WTC11 (cell line): ENCODE measurements around the gene RETN. TPM values are rescaled to one million over a fixed set of nuclear protein-coding genes. Genes with fewer than 3 reads are reported as not detected.

Source experiments
- ATAC-seq: fragments of 200-7000 bp; cut with Tn5 transposase; 2 replicates; pipeline ENCODE4 v1.10.0; 2021; ENCODE audit warnings: mild to moderate bottlenecking, moderate library complexity
- Bru-seq: library from RNA; stranded (reverse); fragments of 400-500 nt; gene quantifications from one replicate; lab custom pipeline; 2021; lab: Mats Ljungman, UMichigan
- CTCF ChIA-PET: fragments of 300-600 bp; sonication (Branson Sonifier 250); formaldehyde crosslinking; loops from one replicate; lab custom pipeline; 2021; ENCODE audit warnings: antibody characterized with exemption; lab: Charles Lee
- POLR2A ChIA-PET: fragments of 350-600 bp; sonication (Branson Sonifier 250); formaldehyde crosslinking; loops from one replicate; lab custom pipeline; 2021; ENCODE audit warnings: antibody characterized with exemption; lab: Charles Lee
- DNase-seq: peaks from one replicate; pipeline ENCODE4 v3.0.0; 2021; ENCODE audit warnings: low spot score
- H3K27ac Mint-ChIP-seq: 2 replicates; pipeline ENCODE4 v1.8.0; 2021; ENCODE audit warnings: mixed read lengths
- H3K27me3 Mint-ChIP-seq: 2 replicates; pipeline ENCODE4 v1.8.0; 2021; ENCODE audit warnings: low read depth, mild to moderate bottlenecking, moderate library complexity, mixed read lengths
- H3K36me3 Mint-ChIP-seq: 2 replicates; pipeline ENCODE4 v1.8.0; 2021; ENCODE audit warnings: mixed read lengths
- H3K4me1 Mint-ChIP-seq: 2 replicates; pipeline ENCODE4 v1.8.0; 2022; ENCODE audit warnings: mixed read lengths
- H3K4me3 Mint-ChIP-seq: 2 replicates; pipeline ENCODE4 v1.8.0; 2021; ENCODE audit warnings: mild to moderate bottlenecking, moderate library complexity, mixed read lengths
- H3K9me3 Mint-ChIP-seq: 2 replicates; pipeline ENCODE4 v1.8.0; 2021; ENCODE audit warnings: mixed read lengths
- AFF4 ChIP-seq: sonication (generic); formaldehyde crosslinking; IDR thresholded peaks from 2 replicates; pipeline ENCODE4 v1.8.1; 2023; ENCODE audit warnings: mild to moderate bottlenecking, missing genetic modification reagents, borderline replicate concordance
- ESRRA ChIP-seq: sonication (generic); formaldehyde crosslinking; IDR thresholded peaks from 2 replicates; pipeline ENCODE4 v1.8.1; 2022; ENCODE audit warnings: mild to moderate bottlenecking, missing genetic modification reagents, borderline replicate concordance
- ETV6 ChIP-seq: sonication (generic); formaldehyde crosslinking; IDR thresholded peaks from 2 replicates; pipeline ENCODE4 v1.8.1; 2022; ENCODE audit warnings: mild to moderate bottlenecking, missing genetic modification reagents
- FOXJ3 ChIP-seq: sonication (generic); formaldehyde crosslinking; IDR thresholded peaks from 2 replicates; pipeline ENCODE4 v1.9.0; 2021; ENCODE audit warnings: missing genetic modification reagents, mild to moderate bottlenecking, borderline replicate concordance
- MXD4 ChIP-seq: fragments of 250-450 bp; sonication (Bioruptor Pico); IDR thresholded peaks from 2 replicates; pipeline ENCODE4 v1.8.0; 2021; ENCODE audit warnings: mild to moderate bottlenecking, moderate library complexity, borderline replicate concordance
- PRRX2 ChIP-seq: fragments of 250-450 bp; sonication (Bioruptor Pico); IDR thresholded peaks from 2 replicates; pipeline ENCODE4 v1.8.0; 2021; ENCODE audit warnings: mild to moderate bottlenecking
- RELA ChIP-seq: sonication (generic); formaldehyde crosslinking; IDR thresholded peaks from 2 replicates; pipeline ENCODE4 v1.8.1; 2022; ENCODE audit warnings: missing genetic modification reagents, mild to moderate bottlenecking, borderline replicate concordance
- SMAD4 ChIP-seq: sonication (generic); formaldehyde crosslinking; IDR thresholded peaks from 2 replicates; pipeline ENCODE4 v1.8.0; 2022; ENCODE audit warnings: mild to moderate bottlenecking, missing genetic modification reagents
- SOX15 ChIP-seq: fragments of 250-450 bp; sonication (Bioruptor Pico); IDR thresholded peaks from 2 replicates; pipeline ENCODE4 v1.9.0; 2021; ENCODE audit warnings: mild to moderate bottlenecking
- STAT6 ChIP-seq: sonication (generic); formaldehyde crosslinking; conservative IDR thresholded peaks from 2 replicates; pipeline ENCODE4 v1.8.1; 2023; ENCODE audit warnings: mild to moderate bottlenecking, low read depth, missing genetic modification reagents, moderate library complexity
- TCF7 ChIP-seq: sonication (generic); formaldehyde crosslinking; IDR thresholded peaks from 2 replicates; pipeline ENCODE4 v1.8.0; 2022; ENCODE audit warnings: mild to moderate bottlenecking, low read depth, missing genetic modification reagents, moderate library complexity
- ZNF232 ChIP-seq: sonication (generic); formaldehyde crosslinking; IDR thresholded peaks from 2 replicates; pipeline ENCODE4 v1.8.0; 2022; ENCODE audit warnings: mild to moderate bottlenecking, missing genetic modification reagents
- ZNF416 ChIP-seq: fragments of 250-450 bp; sonication (Bioruptor Pico); IDR thresholded peaks from 2 replicates; pipeline ENCODE4 v1.9.0; 2021; ENCODE audit warnings: mild to moderate bottlenecking, inconsistent platforms
- long read RNA-seq, 3 experiments: library from RNA in 1 of 3; library from capped mRNA in 1 of 3; library from polyadenylated mRNA in 1 of 3; unstranded in 2 of 3; stranded (forward) in 1 of 3; transcript quantifications; one replicate each; pipeline ENCODE4 v2.0.0, GENCODE V29; 2021
- total RNA-seq: library from RNA; stranded (reverse); gene quantifications from 3 replicates; pipeline ENCODE4 v1.2.3, GENCODE V29; 2021
- TF ChIP-seq, protein P1 (sequence below): sonication (generic); formaldehyde crosslinking; IDR thresholded peaks from 2 replicates; pipeline ENCODE4 v1.8.0; 2023; ENCODE audit warnings: missing genetic modification reagents, mild to moderate bottlenecking, borderline replicate concordance
- TF ChIP-seq, protein P2 (sequence below): sonication (generic); formaldehyde crosslinking; IDR thresholded peaks from 2 replicates; pipeline ENCODE4 v1.8.0; 2023; ENCODE audit warnings: mild to moderate bottlenecking, missing genetic modification reagents

RETN gene, protein sequence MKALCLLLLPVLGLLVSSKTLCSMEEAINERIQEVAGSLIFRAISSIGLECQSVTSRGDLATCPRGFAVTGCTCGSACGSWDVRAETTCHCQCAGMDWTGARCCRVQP
- total RNA-seq (not detected in 3 replicates), Bru-seq, nascent RNA (percentile 3 among the genes with signal in this experiment)
- long read RNA-seq, experiment 1: 0 reads
- long read RNA-seq, experiment 2: 0 reads
- long read RNA-seq, experiment 3: 0 reads

GRCh38 chr19:7668842-7669241 lies at the start of gene RETN:
Gene RETN (plus strand): TSS chr19:7669049. CDS start chr19:7669327, 278 bp downstream.
- no peak for ATAC-seq

More at GRCh38 chr19:7668842-7669241, at the start of gene RETN:
- Mint-ChIP-seq H3K4me3 (peak within 1 kb of the TSS; percentile 86), H3K4me1 (peaks cover 9% of the 10 kb centered on the region), H3K9me3 (peaks cover 1% of the 10 kb centered on the region), H3K27ac (no peak within 1 kb of the TSS), H3K27me3 (peaks cover 82% of the 10 kb centered on the region), H3K36me3 (no peaks in the 10 kb centered on the region)
- TF ChIP-seq, protein P1, sequence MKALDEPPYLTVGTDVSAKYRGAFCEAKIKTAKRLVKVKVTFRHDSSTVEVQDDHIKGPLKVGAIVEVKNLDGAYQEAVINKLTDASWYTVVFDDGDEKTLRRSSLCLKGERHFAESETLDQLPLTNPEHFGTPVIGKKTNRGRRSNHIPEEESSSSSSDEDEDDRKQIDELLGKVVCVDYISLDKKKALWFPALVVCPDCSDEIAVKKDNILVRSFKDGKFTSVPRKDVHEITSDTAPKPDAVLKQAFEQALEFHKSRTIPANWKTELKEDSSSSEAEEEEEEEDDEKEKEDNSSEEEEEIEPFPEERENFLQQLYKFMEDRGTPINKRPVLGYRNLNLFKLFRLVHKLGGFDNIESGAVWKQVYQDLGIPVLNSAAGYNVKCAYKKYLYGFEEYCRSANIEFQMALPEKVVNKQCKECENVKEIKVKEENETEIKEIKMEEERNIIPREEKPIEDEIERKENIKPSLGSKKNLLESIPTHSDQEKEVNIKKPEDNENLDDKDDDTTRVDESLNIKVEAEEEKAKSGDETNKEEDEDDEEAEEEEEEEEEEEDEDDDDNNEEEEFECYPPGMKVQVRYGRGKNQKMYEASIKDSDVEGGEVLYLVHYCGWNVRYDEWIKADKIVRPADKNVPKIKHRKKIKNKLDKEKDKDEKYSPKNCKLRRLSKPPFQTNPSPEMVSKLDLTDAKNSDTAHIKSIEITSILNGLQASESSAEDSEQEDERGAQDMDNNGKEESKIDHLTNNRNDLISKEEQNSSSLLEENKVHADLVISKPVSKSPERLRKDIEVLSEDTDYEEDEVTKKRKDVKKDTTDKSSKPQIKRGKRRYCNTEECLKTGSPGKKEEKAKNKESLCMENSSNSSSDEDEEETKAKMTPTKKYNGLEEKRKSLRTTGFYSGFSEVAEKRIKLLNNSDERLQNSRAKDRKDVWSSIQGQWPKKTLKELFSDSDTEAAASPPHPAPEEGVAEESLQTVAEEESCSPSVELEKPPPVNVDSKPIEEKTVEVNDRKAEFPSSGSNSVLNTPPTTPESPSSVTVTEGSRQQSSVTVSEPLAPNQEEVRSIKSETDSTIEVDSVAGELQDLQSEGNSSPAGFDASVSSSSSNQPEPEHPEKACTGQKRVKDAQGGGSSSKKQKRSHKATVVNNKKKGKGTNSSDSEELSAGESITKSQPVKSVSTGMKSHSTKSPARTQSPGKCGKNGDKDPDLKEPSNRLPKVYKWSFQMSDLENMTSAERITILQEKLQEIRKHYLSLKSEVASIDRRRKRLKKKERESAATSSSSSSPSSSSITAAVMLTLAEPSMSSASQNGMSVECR (CRISPR knock-in tag): no peak
- no peak for TF ChIP-seq ZNF416 (CRISPR knock-in tag)
- no peak for TF ChIP-seq SMAD4
- TF ChIP-seq PRRX2 (CRISPR knock-in tag): no peak
- TF ChIP-seq ETV6: no peak
- TF ChIP-seq AFF4 (CRISPR knock-in tag): no peak
- TF ChIP-seq RELA (CRISPR knock-in tag): no peak
- TF ChIP-seq FOXJ3 (CRISPR knock-in tag): no peak
- TF ChIP-seq, protein P2, sequence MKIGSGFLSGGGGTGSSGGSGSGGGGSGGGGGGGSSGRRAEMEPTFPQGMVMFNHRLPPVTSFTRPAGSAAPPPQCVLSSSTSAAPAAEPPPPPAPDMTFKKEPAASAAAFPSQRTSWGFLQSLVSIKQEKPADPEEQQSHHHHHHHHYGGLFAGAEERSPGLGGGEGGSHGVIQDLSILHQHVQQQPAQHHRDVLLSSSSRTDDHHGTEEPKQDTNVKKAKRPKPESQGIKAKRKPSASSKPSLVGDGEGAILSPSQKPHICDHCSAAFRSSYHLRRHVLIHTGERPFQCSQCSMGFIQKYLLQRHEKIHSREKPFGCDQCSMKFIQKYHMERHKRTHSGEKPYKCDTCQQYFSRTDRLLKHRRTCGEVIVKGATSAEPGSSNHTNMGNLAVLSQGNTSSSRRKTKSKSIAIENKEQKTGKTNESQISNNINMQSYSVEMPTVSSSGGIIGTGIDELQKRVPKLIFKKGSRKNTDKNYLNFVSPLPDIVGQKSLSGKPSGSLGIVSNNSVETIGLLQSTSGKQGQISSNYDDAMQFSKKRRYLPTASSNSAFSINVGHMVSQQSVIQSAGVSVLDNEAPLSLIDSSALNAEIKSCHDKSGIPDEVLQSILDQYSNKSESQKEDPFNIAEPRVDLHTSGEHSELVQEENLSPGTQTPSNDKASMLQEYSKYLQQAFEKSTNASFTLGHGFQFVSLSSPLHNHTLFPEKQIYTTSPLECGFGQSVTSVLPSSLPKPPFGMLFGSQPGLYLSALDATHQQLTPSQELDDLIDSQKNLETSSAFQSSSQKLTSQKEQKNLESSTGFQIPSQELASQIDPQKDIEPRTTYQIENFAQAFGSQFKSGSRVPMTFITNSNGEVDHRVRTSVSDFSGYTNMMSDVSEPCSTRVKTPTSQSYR: no peak
- TF ChIP-seq MXD4 (CRISPR knock-in tag): no peak
- TF ChIP-seq ZNF232 (CRISPR knock-in tag): no peak
- TF ChIP-seq TCF7 (CRISPR knock-in tag): no peak
- no peak for TF ChIP-seq STAT6 (CRISPR knock-in tag)
- no peak for TF ChIP-seq ESRRA (CRISPR knock-in tag)
- TF ChIP-seq SOX15 (CRISPR knock-in tag): no peak
- POLR2A ChIA-PET: interaction anchor here (0.5 kb wide), 1 partner anchor 116 kb away, joined by 3 read pairs; no protein-coding TSS in a partner anchor
- no peak for DNase-seq
- CTCF ChIA-PET: interaction anchor here (3.1 to 5.5 kb wide), 2 partner anchors 12 to 101 kb away, joined by 31 to 57 read pairs; partner anchors contain the start of gene TRAPPC5
